ENCODE data around the gene DLG2. TPM values are rescaled to one million over a fixed set of nuclear protein-coding genes. Genes with fewer than 3 reads are reported as not detected.

Gene DLG2
- total RNA-seq, 2 experiments from 2014 or later: 2.0 to 2.1 TPM

DNA sequence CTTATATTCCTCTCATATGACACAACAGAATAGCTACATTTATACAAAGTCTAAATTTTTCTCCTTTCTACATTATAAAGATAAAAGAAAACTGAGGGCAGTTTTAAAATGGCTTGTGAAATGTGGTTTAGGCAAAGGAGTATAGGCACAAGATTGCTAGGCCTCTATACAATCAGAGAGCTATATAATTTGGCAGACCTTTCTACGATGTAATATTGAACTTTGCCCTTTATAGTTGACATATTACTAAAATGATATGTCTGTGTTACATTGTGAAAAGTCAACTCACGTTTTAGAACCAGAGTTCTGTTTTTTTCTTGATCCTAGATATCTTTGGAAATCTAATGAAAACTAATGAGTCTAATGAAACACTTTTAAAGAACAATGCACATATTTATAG lies 430.2 kb downstream of the DLG2 start:
- Histone ChIP-seq H3K4me3 (ENCODE audit: low read length) (no peak overlapping the region), H3K27me3 (ENCODE audit: control insufficient read depth in 1 of 2, insufficient read depth in 2 of 2, low read length in 2 of 2) (no peaks in the 10 kb centered on the region), H3K9me3 (ENCODE audit: control insufficient read depth in 1 of 2, insufficient read depth in 1 of 2, low read length in 2 of 2) (peaks cover 13 to 18% of the 10 kb centered on the region in 2 experiments), H3K36me3 (ENCODE audit: insufficient read depth, low read length) (no peaks in the 10 kb centered on the region), H3K27ac (ENCODE audit: low read depth in 1 of 2, low read length in 2 of 2) (no peak overlapping the region), H3K4me1 (ENCODE audit: insufficient read depth, low read length) (no peaks in the 10 kb centered on the region)
- Mint-ChIP-seq H3K4me1 (ENCODE audit: low read depth) (no peaks in the 10 kb centered on the region), H3K9me3 (peaks cover 14% of the 10 kb centered on the region), H3K36me3 (ENCODE audit: low read depth) (peaks cover 5% of the 10 kb centered on the region), H3K27ac (no peak overlapping the region), H3K27me3 (no peaks in the 10 kb centered on the region), H3K4me3 (no peak overlapping the region)
- ChIA-PET CTCF (no interaction called here), POLR2A (no interaction called here)
- TF ChIP-seq, protein P1, sequence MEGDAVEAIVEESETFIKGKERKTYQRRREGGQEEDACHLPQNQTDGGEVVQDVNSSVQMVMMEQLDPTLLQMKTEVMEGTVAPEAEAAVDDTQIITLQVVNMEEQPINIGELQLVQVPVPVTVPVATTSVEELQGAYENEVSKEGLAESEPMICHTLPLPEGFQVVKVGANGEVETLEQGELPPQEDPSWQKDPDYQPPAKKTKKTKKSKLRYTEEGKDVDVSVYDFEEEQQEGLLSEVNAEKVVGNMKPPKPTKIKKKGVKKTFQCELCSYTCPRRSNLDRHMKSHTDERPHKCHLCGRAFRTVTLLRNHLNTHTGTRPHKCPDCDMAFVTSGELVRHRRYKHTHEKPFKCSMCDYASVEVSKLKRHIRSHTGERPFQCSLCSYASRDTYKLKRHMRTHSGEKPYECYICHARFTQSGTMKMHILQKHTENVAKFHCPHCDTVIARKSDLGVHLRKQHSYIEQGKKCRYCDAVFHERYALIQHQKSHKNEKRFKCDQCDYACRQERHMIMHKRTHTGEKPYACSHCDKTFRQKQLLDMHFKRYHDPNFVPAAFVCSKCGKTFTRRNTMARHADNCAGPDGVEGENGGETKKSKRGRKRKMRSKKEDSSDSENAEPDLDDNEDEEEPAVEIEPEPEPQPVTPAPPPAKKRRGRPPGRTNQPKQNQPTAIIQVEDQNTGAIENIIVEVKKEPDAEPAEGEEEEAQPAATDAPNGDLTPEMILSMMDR (IDR thresholded peaks at IDR 0.05): no peak
- intact Hi-C loops (cut with DNase I, micrococcal nuclease): no loop called here
- DNase-seq: no peak
- no peak for ATAC-seq (ENCODE audit: poor library complexity)

DNA sequence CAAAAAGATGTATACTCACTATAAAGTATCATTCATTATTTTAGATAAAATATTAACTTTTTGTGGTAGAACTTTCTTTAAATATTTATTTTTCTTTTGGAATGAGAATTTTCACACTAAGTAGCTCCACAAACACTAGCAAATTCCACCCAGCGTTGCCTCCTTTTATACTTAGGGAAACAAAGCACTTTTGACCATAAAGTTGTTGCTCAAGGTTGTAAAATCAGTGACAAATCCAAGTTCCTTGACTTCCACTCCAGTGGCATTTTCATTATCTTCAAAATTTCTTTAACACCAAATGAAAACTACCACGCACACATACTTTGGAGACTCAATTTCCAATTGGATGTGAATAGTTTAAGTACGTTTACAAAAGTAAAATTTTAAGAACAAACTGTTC lies 431.2 kb downstream of the DLG2 start:
- no peak overlapping the region for H3K27ac Mint-ChIP-seq
- ATAC-seq (ENCODE audit: poor library complexity) (no peak), DNase-seq (no peak)
- no peaks in the 10 kb centered on the region for H3K27me3 Mint-ChIP-seq
- Histone ChIP-seq H3K36me3 (ENCODE audit: insufficient read depth, low read length) (no peaks in the 10 kb centered on the region), H3K9me3 (ENCODE audit: control insufficient read depth in 1 of 2, insufficient read depth in 1 of 2, low read length in 2 of 2) (peaks cover 6 to 16% of the 10 kb centered on the region in 2 experiments), H3K27me3 (ENCODE audit: control insufficient read depth in 1 of 2, insufficient read depth in 2 of 2, low read length in 2 of 2) (no peaks in the 10 kb centered on the region), H3K4me3 (ENCODE audit: low read length) (no peak overlapping the region), H3K4me1 (ENCODE audit: insufficient read depth, low read length) (no peaks in the 10 kb centered on the region), H3K27ac (ENCODE audit: low read depth in 1 of 2, low read length in 2 of 2) (no peak overlapping the region)
- TF ChIP-seq, protein P1 (IDR thresholded peaks at IDR 0.05): no peak
- POLR2A ChIA-PET: no interaction called here
- no peak overlapping the region for H3K4me3 Mint-ChIP-seq
- H3K36me3 Mint-ChIP-seq (ENCODE audit: low read depth): peaks cover 5% of the 10 kb centered on the region
- no peaks in the 10 kb centered on the region for H3K4me1 Mint-ChIP-seq (ENCODE audit: low read depth)
- intact Hi-C loops (cut with DNase I, micrococcal nuclease): no loop called here
- CTCF ChIA-PET: no interaction called here
- H3K9me3 Mint-ChIP-seq: peaks cover 18% of the 10 kb centered on the region

DNA sequence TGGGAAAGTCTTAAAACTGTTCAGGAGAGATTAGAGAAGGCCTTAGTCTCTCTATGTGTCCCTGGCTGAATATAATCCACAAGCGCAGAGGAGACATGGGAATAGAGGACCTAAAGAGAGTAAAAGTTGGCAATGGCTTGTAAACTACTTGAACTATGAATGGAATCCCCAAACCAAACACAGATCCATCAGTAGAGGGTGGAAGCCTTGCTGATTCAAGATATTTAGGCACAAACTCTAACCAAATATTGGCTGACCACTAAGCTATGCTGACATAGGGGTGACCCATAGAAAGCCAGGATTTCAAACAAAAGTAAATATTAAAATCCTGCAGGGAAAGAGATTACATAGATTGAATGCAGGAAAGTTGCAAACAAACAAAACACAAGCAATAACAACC lies 439.2 kb downstream of the DLG2 start:
- Mint-ChIP-seq H3K9me3 (peaks cover 30% of the 10 kb centered on the region), H3K27ac (no peak overlapping the region), H3K4me3 (no peak overlapping the region), H3K27me3 (no peaks in the 10 kb centered on the region), H3K36me3 (ENCODE audit: low read depth) (no peaks in the 10 kb centered on the region), H3K4me1 (ENCODE audit: low read depth) (no peaks in the 10 kb centered on the region)
- Histone ChIP-seq H3K27ac (ENCODE audit: low read depth in 1 of 2, low read length in 2 of 2) (no peak overlapping the region), H3K4me3 (ENCODE audit: low read length) (no peak overlapping the region), H3K9me3 (ENCODE audit: control insufficient read depth in 1 of 2, insufficient read depth in 1 of 2, low read length in 2 of 2) (peaks cover 5 to 9% of the 10 kb centered on the region in 2 experiments), H3K4me1 (ENCODE audit: insufficient read depth, low read length) (no peaks in the 10 kb centered on the region), H3K27me3 (ENCODE audit: control insufficient read depth in 1 of 2, insufficient read depth in 2 of 2, low read length in 2 of 2) (no peaks in the 10 kb centered on the region), H3K36me3 (ENCODE audit: insufficient read depth, low read length) (no peaks in the 10 kb centered on the region)
- DNase-seq (no peak), ATAC-seq (ENCODE audit: poor library complexity) (no peak)
- ChIA-PET CTCF (no interaction called here), POLR2A (no interaction called here)
- TF ChIP-seq, protein P1 (IDR thresholded peaks at IDR 0.05): no peak
- intact Hi-C loops (cut with DNase I, micrococcal nuclease): no loop called here
